Fibroblast of pulmonary artery (primary cell): ENCODE data around the gene IL17D.

ENCODE experiments used
- DNase-seq: peaks from one replicate; pipeline ENCODE4 v3.0.0-alpha.2; 2010; ENCODE audit warnings: low read depth
- H3K4me3 ChIP-seq: replicated peaks from 2 replicates; pipeline ENCODE4 v1.5.1; 2011; ENCODE audit warnings: low read depth, mild to moderate bottlenecking, control low read depth, low read length, moderate library complexity
- CTCF ChIP-seq: IDR thresholded peaks from 2 replicates; pipeline ENCODE4 v1.5.1; 2011; ENCODE audit warnings: mild to moderate bottlenecking, control low read depth, low read length, inconsistent platforms; ENCODE audit errors: missing control alignments

IL17D gene

GRCh38 chr13:20704459-20705069, 1.1 kb downstream of the IL17D start:
- TF ChIP-seq CTCF, result no peak
- DNase-seq, result no peak
- peak overlapping the region; percentile 64 for H3K4me3 ChIP-seq

GRCh38 chr13:20706661-20707060, 3.2 kb downstream of the IL17D start:
- DNase-seq, result no peak
- no peak overlapping the region for H3K4me3 ChIP-seq
- TF ChIP-seq CTCF, result no peak

GRCh38 chr13:20708216-20708615, 4.7 kb downstream of the IL17D start:
- no peak overlapping the region for H3K4me3 ChIP-seq
- DNase-seq, result no peak
- TF ChIP-seq CTCF, result no peak

DNA sequence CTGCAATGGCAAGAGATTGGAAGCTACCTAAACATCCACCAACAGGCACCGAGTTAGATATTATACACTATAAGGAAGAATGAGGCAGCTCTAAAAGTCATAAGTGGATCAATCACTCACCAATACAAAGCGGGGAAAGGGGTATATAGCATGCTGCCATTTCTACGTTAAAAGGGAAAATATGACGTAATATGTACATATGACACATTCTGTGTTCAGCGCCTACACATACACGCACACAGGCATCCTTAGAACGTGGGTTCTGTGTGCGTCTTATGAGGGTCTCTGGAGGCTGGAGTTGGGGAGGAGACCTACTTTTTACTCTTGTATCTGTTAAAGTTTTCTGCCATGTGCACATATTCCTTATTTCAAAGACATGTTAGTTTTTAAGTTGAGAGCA, 5.9 kb downstream of the IL17D start:
- DNase-seq, result no peak
- no peak for TF ChIP-seq CTCF
- no peak overlapping the region for H3K4me3 ChIP-seq

GRCh38 chr13:20709782-20710181, 6.3 kb downstream of the IL17D start:
- no peak for DNase-seq
- no peak overlapping the region for H3K4me3 ChIP-seq
- no peak for TF ChIP-seq CTCF

GRCh38 chr13:20711301-20712044, 8.0 kb downstream of the IL17D start:
- DNase-seq, result no peak
- peak; percentile 17 for TF ChIP-seq CTCF

DNA sequence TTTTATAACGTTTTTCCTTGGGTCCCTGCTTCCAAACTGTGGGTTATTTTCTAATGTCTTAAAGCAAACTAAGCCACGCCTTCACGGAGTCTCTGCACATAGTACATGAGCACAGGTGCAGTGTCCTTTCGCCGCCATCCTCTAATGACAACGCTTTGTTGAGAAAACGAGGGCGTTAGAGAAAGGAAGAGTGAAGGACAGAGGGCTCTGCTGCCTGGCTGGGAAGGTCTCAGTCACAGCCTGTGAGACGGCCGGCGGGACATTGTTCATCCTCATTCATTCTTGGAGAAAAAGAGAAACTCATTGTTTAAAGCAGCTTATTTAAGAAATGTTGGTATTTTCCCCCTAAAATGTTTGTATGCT, 9.5 kb downstream of the IL17D start:
- H3K4me3 ChIP-seq, result peak overlapping the region; percentile 37
- no peak for TF ChIP-seq CTCF
- no peak for DNase-seq

More at GRCh38 chr13:20711301-20712044, 8.0 kb downstream of the IL17D start:
- H3K4me3 ChIP-seq, result no peak overlapping the region
